ENCODE results near the gene SYT7. TPM values are rescaled to one million over a fixed set of nuclear protein-coding genes. Genes with fewer than 3 reads are reported as not detected.

SYT7 gene
- total RNA-seq, 2 experiments from 2014 or later: not detected

DNA sequence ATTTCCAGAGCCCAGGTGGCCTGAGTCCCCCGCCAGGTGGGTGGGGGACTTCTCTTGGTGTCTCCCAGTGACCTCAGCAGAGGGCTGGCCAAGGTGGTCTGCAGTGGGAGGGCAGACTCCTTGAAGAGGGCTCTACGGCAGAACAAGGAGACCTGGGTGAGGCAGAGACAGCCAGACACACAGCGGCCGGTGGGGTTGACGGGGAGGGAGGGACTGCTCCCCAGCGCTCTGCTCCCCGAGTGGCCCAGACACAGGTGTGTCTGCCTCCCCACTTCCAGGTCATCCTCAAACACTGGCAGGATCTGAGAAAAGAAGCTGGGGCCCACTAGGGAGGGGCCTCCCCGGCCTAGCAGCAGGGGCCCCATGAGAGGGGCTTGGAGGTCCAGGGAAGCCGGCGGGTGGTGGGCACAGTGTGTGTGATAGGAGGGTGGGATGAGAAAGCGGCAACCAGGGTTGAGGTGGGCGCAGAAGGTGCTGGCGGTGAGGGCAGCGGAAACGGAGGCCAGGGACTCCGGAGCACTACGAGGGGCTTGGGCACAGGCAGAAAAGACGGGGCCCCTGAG is 30.1 kb downstream of the SYT7 start:
- H3K4me3 Mint-ChIP-seq: no peak overlapping the region
- no peaks in the 10 kb centered on the region for H3K36me3 Mint-ChIP-seq (ENCODE audit: low read depth)

DNA sequence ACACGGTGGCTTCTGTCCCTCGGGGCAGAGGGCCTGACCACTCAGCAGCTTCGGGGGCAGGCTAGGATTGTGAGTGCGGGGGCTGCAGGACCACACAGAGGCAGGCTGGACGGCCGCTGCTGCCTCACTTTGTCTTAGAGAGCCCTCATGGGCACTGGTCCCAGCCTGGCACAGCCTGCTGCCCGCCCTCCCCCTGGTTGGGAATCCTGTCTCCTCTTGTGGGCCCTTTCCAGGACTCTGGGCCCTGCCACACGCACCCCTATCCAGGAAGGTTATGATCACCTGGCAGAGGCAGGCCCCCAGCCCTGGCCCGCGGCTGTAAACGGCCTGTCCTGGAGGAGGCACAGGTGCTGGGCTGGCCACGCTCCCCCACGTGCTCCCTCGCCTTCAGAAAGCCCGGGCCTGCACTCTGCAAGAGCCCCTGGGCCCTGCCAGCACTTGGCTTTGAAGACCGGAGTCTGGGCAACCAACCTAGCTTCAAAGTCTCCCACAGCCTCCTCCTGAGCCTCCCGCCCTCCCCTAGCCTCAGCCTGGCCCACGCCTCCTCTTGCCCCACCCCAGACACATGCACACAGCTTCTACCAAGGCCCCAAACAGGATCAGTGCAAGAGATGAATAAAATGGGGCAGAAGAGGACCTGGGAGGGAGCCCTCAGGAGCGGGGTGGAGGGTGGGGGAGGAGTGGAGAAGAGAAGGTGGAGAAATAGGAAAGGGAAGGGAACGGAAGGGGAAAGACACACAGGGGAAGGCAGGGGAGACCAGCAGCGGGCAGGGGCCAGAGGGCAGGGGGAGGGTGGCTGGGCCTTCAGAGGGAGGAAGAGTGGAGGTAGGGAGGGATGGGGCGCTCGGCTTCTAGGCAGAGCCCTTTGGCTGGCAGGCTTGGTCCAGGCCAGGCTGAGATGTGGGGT is 31.0 kb downstream of the SYT7 start:
- Histone ChIP-seq H3K4me3 (ENCODE audit: low read length) (no peak overlapping the region), H3K27ac (ENCODE audit: low read depth in 1 of 2, low read length in 2 of 2) (no peak overlapping the region), H3K4me1 (ENCODE audit: insufficient read depth, low read length) (no peaks in the 10 kb centered on the region), H3K27me3 (ENCODE audit: control insufficient read depth in 1 of 2, insufficient read depth in 2 of 2, low read length in 2 of 2) (peaks cover 24 to 33% of the 10 kb centered on the region in 2 experiments), H3K9me3 (ENCODE audit: control insufficient read depth in 1 of 2, insufficient read depth in 1 of 2, low read length in 2 of 2) (peaks cover 0 to 12% of the 10 kb centered on the region in 2 experiments), H3K36me3 (ENCODE audit: insufficient read depth, low read length) (no peaks in the 10 kb centered on the region)
- no peak overlapping the region for H3K4me3 Mint-ChIP-seq
- H3K36me3 Mint-ChIP-seq (ENCODE audit: low read depth): no peaks in the 10 kb centered on the region
- ChIA-PET CTCF (no interaction called here), POLR2A (no interaction called here)
- no peak overlapping the region for H3K27ac Mint-ChIP-seq
- no peaks in the 10 kb centered on the region for H3K9me3 Mint-ChIP-seq
- peaks cover 5% of the 10 kb centered on the region for H3K4me1 Mint-ChIP-seq (ENCODE audit: low read depth)
- peaks cover 43% of the 10 kb centered on the region for H3K27me3 Mint-ChIP-seq
- DNase-seq: no peak
- TF ChIP-seq, protein P1, sequence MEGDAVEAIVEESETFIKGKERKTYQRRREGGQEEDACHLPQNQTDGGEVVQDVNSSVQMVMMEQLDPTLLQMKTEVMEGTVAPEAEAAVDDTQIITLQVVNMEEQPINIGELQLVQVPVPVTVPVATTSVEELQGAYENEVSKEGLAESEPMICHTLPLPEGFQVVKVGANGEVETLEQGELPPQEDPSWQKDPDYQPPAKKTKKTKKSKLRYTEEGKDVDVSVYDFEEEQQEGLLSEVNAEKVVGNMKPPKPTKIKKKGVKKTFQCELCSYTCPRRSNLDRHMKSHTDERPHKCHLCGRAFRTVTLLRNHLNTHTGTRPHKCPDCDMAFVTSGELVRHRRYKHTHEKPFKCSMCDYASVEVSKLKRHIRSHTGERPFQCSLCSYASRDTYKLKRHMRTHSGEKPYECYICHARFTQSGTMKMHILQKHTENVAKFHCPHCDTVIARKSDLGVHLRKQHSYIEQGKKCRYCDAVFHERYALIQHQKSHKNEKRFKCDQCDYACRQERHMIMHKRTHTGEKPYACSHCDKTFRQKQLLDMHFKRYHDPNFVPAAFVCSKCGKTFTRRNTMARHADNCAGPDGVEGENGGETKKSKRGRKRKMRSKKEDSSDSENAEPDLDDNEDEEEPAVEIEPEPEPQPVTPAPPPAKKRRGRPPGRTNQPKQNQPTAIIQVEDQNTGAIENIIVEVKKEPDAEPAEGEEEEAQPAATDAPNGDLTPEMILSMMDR (IDR thresholded peaks at IDR 0.05): no peak
- intact Hi-C loops (cut with DNase I, micrococcal nuclease): no loop called here
- ATAC-seq (ENCODE audit: poor library complexity): no peak

More for the DNA sequence above, 30.1 kb downstream of the SYT7 start:
- ATAC-seq (ENCODE audit: poor library complexity) (no peak), DNase-seq (no peak)
- POLR2A ChIA-PET: no interaction called here
- H3K27ac Mint-ChIP-seq: no peak overlapping the region
- H3K27me3 Mint-ChIP-seq: peaks cover 47% of the 10 kb centered on the region
- Histone ChIP-seq H3K4me3 (ENCODE audit: low read length) (no peak overlapping the region), H3K27me3 (ENCODE audit: control insufficient read depth in 1 of 2, insufficient read depth in 2 of 2, low read length in 2 of 2) (peaks cover 25 to 35% of the 10 kb centered on the region in 2 experiments), H3K36me3 (ENCODE audit: insufficient read depth, low read length) (no peaks in the 10 kb centered on the region), H3K9me3 (ENCODE audit: control insufficient read depth in 1 of 2, insufficient read depth in 1 of 2, low read length in 2 of 2) (peaks cover 0 to 5% of the 10 kb centered on the region in 2 experiments), H3K4me1 (ENCODE audit: insufficient read depth, low read length) (no peaks in the 10 kb centered on the region), H3K27ac (ENCODE audit: low read depth in 1 of 2, low read length in 2 of 2) (no peak overlapping the region)
- intact Hi-C loops (cut with DNase I, micrococcal nuclease): no loop called here
- peaks cover 5% of the 10 kb centered on the region for H3K4me1 Mint-ChIP-seq (ENCODE audit: low read depth)
- CTCF ChIA-PET: no interaction called here
- TF ChIP-seq, protein P1 (IDR thresholded peaks at IDR 0.05): no peak
- H3K9me3 Mint-ChIP-seq: no peaks in the 10 kb centered on the region

GRCh38 chr11:61549177-61549576 is 31.7 kb downstream of the SYT7 start:
- Mint-ChIP-seq H3K36me3 (ENCODE audit: low read depth) (no peaks in the 10 kb centered on the region), H3K9me3 (no peaks in the 10 kb centered on the region), H3K27ac (no peak overlapping the region), H3K4me3 (no peak overlapping the region), H3K4me1 (ENCODE audit: low read depth) (peaks cover under 1% of the 10 kb centered on the region), H3K27me3 (peaks cover 37% of the 10 kb centered on the region)
- Histone ChIP-seq H3K9me3 (ENCODE audit: control insufficient read depth in 1 of 2, insufficient read depth in 1 of 2, low read length in 2 of 2) (peaks cover 0 to 12% of the 10 kb centered on the region in 2 experiments), H3K36me3 (ENCODE audit: insufficient read depth, low read length) (no peaks in the 10 kb centered on the region), H3K27ac (ENCODE audit: low read depth in 1 of 2, low read length in 2 of 2) (no peak overlapping the region), H3K27me3 (ENCODE audit: control insufficient read depth in 1 of 2, insufficient read depth in 2 of 2, low read length in 2 of 2) (peaks cover 18 to 26% of the 10 kb centered on the region in 2 experiments), H3K4me3 (ENCODE audit: low read length) (no peak overlapping the region), H3K4me1 (ENCODE audit: insufficient read depth, low read length) (no peaks in the 10 kb centered on the region)
- ATAC-seq (ENCODE audit: poor library complexity) (no peak), DNase-seq (no peak)
- ChIA-PET CTCF (no interaction called here), POLR2A (no interaction called here)
- TF ChIP-seq, protein P1 (IDR thresholded peaks at IDR 0.05): no peak
- intact Hi-C loops (cut with DNase I, micrococcal nuclease): no loop called here

All from CD4-positive, alpha-beta T cell (primary cell).